ENCODE data around the gene GALNT7.

The GALNT7 gene

GRCh38 chr4:173240696-173241095, 72.1 kb downstream of the GALNT7 start:
- no peak for DNase-seq

- DNase-seq: no peak
Observed at GRCh38 chr4:173242466-173243250, 74.0 kb downstream of the GALNT7 start.

GRCh38 chr4:173243321-173243720, 74.7 kb downstream of the GALNT7 start:
- DNase-seq: no peak

- DNase-seq: no peak
Observed at GRCh38 chr4:173243917-173244658, 75.5 kb downstream of the GALNT7 start.

GRCh38 chr4:173245952-173246351, 77.3 kb downstream of the GALNT7 start:
- DNase-seq: no peak

GRCh38 chr4:173246719-173247118, 78.1 kb downstream of the GALNT7 start:
- no peak for DNase-seq

GRCh38 chr4:173247321-173247720, 78.7 kb downstream of the GALNT7 start:
- peak; percentile 77 to 92 for DNase-seq

- DNase-seq: no peak
Observed at GRCh38 chr4:173248690-173249089, 80.1 kb downstream of the GALNT7 start.

- no peak for DNase-seq
Observed at GRCh38 chr4:173252024-173252935, 83.7 kb downstream of the GALNT7 start.

- DNase-seq: no peak
Observed at GRCh38 chr4:173253561-173253960, 85.0 kb downstream of the GALNT7 start.

GRCh38 chr4:173254646-173255045, 86.0 kb downstream of the GALNT7 start:
- no peak for DNase-seq

- no peak for DNase-seq
Observed at GRCh38 chr4:173256825-173257224, 88.2 kb downstream of the GALNT7 start.

- peak; percentile 25 to 83 for DNase-seq
Observed at GRCh38 chr4:173257732-173258717, 89.4 kb downstream of the GALNT7 start.

GRCh38 chr4:173258866-173259265, 90.3 kb downstream of the GALNT7 start:
- no peak for DNase-seq

GRCh38 chr4:173259310-173259709, 90.7 kb downstream of the GALNT7 start:
- DNase-seq: no peak

GRCh38 chr4:173261052-173261451, 92.4 kb downstream of the GALNT7 start:
- no peak for DNase-seq

- no peak for DNase-seq
Observed at GRCh38 chr4:173262375-173262774, 93.8 kb downstream of the GALNT7 start.

- no peak for DNase-seq
Observed at GRCh38 chr4:173264245-173264644, 95.6 kb downstream of the GALNT7 start.

- peak; percentile 68 to 83 for DNase-seq
Observed at GRCh38 chr4:173264684-173265185, 96.1 kb downstream of the GALNT7 start.

GRCh38 chr4:173265751-173266150, 97.1 kb downstream of the GALNT7 start:
- no peak for DNase-seq

- DNase-seq: no peak
Observed at GRCh38 chr4:173267711-173268110, 99.1 kb downstream of the GALNT7 start.

GRCh38 chr4:173269280-173269679, 100.7 kb downstream of the GALNT7 start:
- DNase-seq: no peak
